ENCODE results near the gene NTN5. TPM values are rescaled to one million over a fixed set of nuclear protein-coding genes. Genes with fewer than 3 reads are reported as not detected.

The NTN5 gene
- total and polyA plus RNA-seq, 10 of the 15 experiments (the other 5 are each of a cell fraction or from before 2014, with no cell fraction given) = 0.07 to 0.22 TPM; not detected in 8

- WGBS (ENCODE audit: insufficient coverage, insufficient replicate concordance, low lambda C conversion rate, missing lambda C conversion rate) = 77% methylated on average over 22 of the region's 22 CpGs
- DNase-seq (ENCODE audit: low read depth, low spot score) (no peak), FAIRE-seq (no peak), ATAC-seq (no peak)
- ChIA-PET RAD21 (ENCODE audit: unreplicated experiment) (interaction anchor here (1.1 to 3.4 kb wide), 7 partner anchors 9 to 49 kb away, joined by 3 to 16 read pairs (median 9); partner anchors contain the start of genes CA11, RPL18 and SPHK2), CTCF (interaction anchor here (0.8 to 2.3 kb wide), 7 partner anchors 10 to 49 kb away, joined by 3 to 10 read pairs (median 6); partner anchors contain the start of genes CA11, RPL18 and SPHK2), POLR2A (interaction anchor here (0.7 to 3.3 kb wide), 7 partner anchors 12 to 360 kb away, joined by 3 to 62 read pairs (median 4); partner anchors contain the start of genes CA11, RPL18, RUVBL2 and SPHK2), SMC1A (ENCODE audit: uncharacterized antibody, unreplicated experiment) (interaction anchor here (0.9 to 2.8 kb wide), 8 partner anchors 10 to 49 kb away, joined by 3 to 22 read pairs (median 3); partner anchors contain the start of genes CA11, RPL18 and SPHK2)
- H3K4me3 ChIP-seq = peak overlapping the region; percentile 66
- H3K9ac ChIP-seq (ENCODE audit: control insufficient read depth, insufficient read depth, low read length) = peak overlapping the region; percentile 66; the same call in 1 of the 2 replicates
- intact Hi-C loops (cut with micrococcal nuclease; ENCODE audit: unreplicated experiment) (loop anchor here (10.0 kb wide), 1 partner anchor 331 kb away; the partner anchor contains the start of gene FTL), in situ Hi-C loops (cut with MboI) (loop anchor here (25.0 kb wide), 1 partner anchor 1254 kb away; the partner anchor contains the start of genes AKT1S1, IL4I1 and TBC1D17)
- H3K4me1 ChIP-seq (ENCODE audit: control insufficient read depth, insufficient read depth, low read length) = peaks cover 22% of the 10 kb centered on the region
- H3K27me3 ChIP-seq (replicated peaks in 1 of 2; ENCODE audit: control insufficient read depth in 2 of 2, insufficient read depth in 2 of 2, low read length in 1 of 2) = no peaks in the 10 kb centered on the region
- H3K4me2 ChIP-seq (ENCODE audit: control insufficient read depth, insufficient read depth) = peak overlapping the region; percentile 92
- peak overlapping the region; percentile 79 for H3K27ac ChIP-seq (ENCODE audit: control insufficient read depth, insufficient read depth)
- no TSS peak for BruUV-seq (replicated peaks)
- peaks cover 4 to 5% of the 10 kb centered on the region in 2 experiments; a peak in 3 of 4 replicates for H3K36me3 ChIP-seq (ENCODE audit: control insufficient read depth in 2 of 2, insufficient read depth in 2 of 2, low read length in 1 of 2)
- H2AFZ ChIP-seq (ENCODE audit: control insufficient read depth, low read depth, low read length) = no peak overlapping the region
- no peaks in the 10 kb centered on the region for H3K9me3 ChIP-seq (replicated peaks; ENCODE audit: control insufficient read depth, insufficient read depth, low read length)
- H3K79me2 ChIP-seq (ENCODE audit: control insufficient read depth, insufficient read depth, low read length) = peaks cover 5% of the 10 kb centered on the region
- no peaks in the 10 kb centered on the region for H4K20me1 ChIP-seq (ENCODE audit: control insufficient read depth, insufficient read depth)
- TF ChIP-seq MYB (IDR thresholded peaks at IDR 0.05; ENCODE audit: borderline replicate concordance, low read depth, low read length) (no peak), MEF2B (IDR thresholded peaks at IDR 0.05; ENCODE audit: partially characterized antibody, poor library complexity, severe bottlenecking) (peak; percentile 48), SMC3 (IDR thresholded peaks at IDR 0.05; ENCODE audit: borderline replicate concordance, low read length) (no peak), MAX (IDR thresholded peaks at IDR 0.05; ENCODE audit: low read depth, low read length) (0 out of 2 replicates have a peak, but pooled peaks have one; percentile 7), ZNF592 (IDR thresholded peaks at IDR 0.05) (0 out of 2 replicates have a peak, but pooled peaks have one; percentile 84), NR2C1 (IDR thresholded peaks at IDR 0.05) (peak; percentile 92), SKIL (IDR thresholded peaks at IDR 0.05; ENCODE audit: low read depth, poor library complexity, severe bottlenecking) (peak; percentile 25), MTA2 (IDR thresholded peaks at IDR 0.05; ENCODE audit: low read depth) (peak; percentile 38; the same call in 1 of the 2 replicates), ZNF274 (IDR thresholded peaks at IDR 0.05; ENCODE audit: insufficient read depth, insufficient read length) (no peak), NFYB (IDR thresholded peaks at IDR 0.05; ENCODE audit: insufficient read depth, low read depth, low read length) (0 out of 2 replicates have a peak, but pooled peaks have one; percentile 27), BACH1 (IDR thresholded peaks at IDR 0.05; ENCODE audit: borderline replicate concordance) (no peak), NR2F1 (conservative IDR thresholded peaks at IDR 0.05) (peak; percentile 98)
Observed at GRCh38 chr19:48633148-48634035, 39.4 kb downstream of the NTN5 start.

Data from GM12878 (cell line).